ACC112 (cell line): ENCODE measurements around the gene ALOX15B.

Source experiments
- H2AFZ ChIP-seq: fragments of 200-600 bp; sonication (generic); one replicate; pipeline ENCODE4 v1.6.0; 2017; ENCODE audit warnings: antibody characterized with exemption, low read length; ENCODE audit not compliant: unreplicated experiment
- H3K27ac ChIP-seq: fragments of 200-600 bp; sonication (generic); 2 replicates; pipeline ENCODE4 v1.5.1; 2014; ENCODE audit warnings: low read depth, mild to moderate bottlenecking, antibody characterized with exemption, low read length, moderate library complexity
- H3K27me3 ChIP-seq: fragments of 200-600 bp; sonication (generic); 2 replicates; pipeline ENCODE4 v1.6.1; 2014; ENCODE audit warnings: mild to moderate bottlenecking, antibody characterized with exemption, low read length, moderate library complexity, mixed read lengths; ENCODE audit not compliant: insufficient read depth
- H3K36me3 ChIP-seq: fragments of 200-600 bp; sonication (generic); 2 replicates; pipeline ENCODE4 v1.6.1; 2016; ENCODE audit warnings: mild to moderate bottlenecking, antibody characterized with exemption, low read length, moderate library complexity, mixed read lengths; ENCODE audit not compliant: insufficient read depth
- H3K4me1 ChIP-seq: fragments of 200-600 bp; sonication (generic); one replicate; pipeline ENCODE4 v1.6.1; 2016; ENCODE audit warnings: low read length, mixed read lengths; ENCODE audit not compliant: insufficient read depth, unreplicated experiment, control insufficient read depth
- H3K4me3 ChIP-seq: fragments of 200-600 bp; sonication (generic); 2 replicates; pipeline ENCODE4 v1.5.1; 2014; ENCODE audit warnings: mild to moderate bottlenecking, low read depth, low read length
- H3K79me2 ChIP-seq: fragments of 200-600 bp; sonication (generic); one replicate; pipeline ENCODE4 v1.6.0; 2016; ENCODE audit warnings: low read length; ENCODE audit not compliant: control insufficient read depth, unreplicated experiment, insufficient read depth

Gene ALOX15B

DNA sequence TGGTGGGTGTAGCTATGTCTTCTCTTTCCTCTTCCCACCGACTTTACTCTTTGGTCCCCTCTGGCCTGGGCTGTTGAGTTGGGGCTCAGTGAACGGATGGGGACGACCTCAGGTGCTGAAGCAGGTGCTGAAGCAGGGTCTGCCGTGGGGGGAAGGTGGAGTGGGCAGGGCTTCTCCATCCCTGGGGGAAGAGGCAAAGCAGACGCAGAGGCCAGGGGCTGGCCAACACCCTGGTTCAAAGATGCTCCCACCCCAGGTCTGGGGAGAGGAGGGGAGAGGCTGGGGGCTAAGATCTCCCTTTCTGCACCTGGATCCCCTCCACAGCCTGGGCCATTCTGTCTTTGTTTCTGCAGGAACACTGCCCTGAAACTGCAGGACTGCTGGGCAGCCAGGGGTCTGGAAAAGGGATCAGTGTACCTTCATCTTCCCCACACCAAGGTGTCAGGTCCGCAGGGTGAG lies 25.7 kb downstream of the ALOX15B start:
- Histone ChIP-seq H3K27ac (no peak overlapping the region), H2AFZ (no peak overlapping the region), H3K4me3 (no peak overlapping the region), H3K79me2 (no peaks in the 10 kb centered on the region), H3K36me3 (no peaks in the 10 kb centered on the region), H3K4me1 (peaks cover 18% of the 10 kb centered on the region), H3K27me3 (peaks cover 65% of the 10 kb centered on the region)

DNA sequence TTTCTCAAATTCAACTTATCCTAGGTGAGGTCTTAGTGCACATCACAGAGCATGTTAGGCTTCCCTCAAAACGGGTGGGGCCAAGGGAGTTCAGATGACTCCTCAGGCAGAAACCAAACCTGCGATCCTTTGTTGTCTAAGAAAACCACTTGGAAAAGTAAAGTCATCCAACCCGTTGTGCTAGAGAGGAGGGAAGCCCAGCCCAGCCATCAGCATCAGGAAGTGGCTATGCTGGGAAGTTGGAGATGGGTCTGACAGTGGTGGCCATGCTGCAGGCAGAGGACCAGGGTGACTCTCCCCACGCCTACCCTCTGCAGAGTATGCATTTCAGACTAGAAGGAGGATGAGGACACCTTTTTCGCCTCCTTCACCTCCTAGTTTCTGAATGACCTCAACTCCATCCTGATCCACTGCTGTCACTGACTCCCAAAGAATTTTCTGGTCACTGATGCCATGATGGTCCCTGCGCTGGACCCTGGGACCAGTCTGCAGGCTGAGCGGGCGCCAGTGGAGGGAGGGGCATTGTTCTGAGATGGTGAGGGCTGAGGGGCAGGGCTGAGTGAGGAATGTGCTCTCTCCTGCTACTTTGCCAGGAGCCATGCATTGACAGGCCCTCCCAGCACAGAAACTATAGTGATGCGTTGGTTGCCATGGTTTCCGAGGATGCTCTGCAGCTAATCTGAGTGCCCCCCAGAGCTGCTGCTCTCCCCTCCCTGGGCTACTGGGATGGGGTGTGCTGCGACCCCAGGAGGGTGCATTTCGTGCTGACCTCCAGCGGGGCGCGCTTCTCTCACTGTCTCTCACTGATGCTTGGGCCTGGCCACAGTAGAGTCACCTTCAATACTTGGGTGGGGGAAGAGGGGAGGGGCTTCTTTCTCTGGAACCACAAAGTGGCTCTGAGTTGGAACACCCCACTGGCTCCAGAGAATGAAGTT lies 28.2 kb downstream of the ALOX15B start:
- no peak overlapping the region for H3K4me3 ChIP-seq
- no peak overlapping the region for H3K27ac ChIP-seq
- no peak overlapping the region for H2AFZ ChIP-seq
- H3K27me3 ChIP-seq, result peaks cover 57% of the 10 kb centered on the region
- no peaks in the 10 kb centered on the region for H3K36me3 ChIP-seq
- H3K4me1 ChIP-seq, result peaks cover 12% of the 10 kb centered on the region
- H3K79me2 ChIP-seq, result no peaks in the 10 kb centered on the region

DNA sequence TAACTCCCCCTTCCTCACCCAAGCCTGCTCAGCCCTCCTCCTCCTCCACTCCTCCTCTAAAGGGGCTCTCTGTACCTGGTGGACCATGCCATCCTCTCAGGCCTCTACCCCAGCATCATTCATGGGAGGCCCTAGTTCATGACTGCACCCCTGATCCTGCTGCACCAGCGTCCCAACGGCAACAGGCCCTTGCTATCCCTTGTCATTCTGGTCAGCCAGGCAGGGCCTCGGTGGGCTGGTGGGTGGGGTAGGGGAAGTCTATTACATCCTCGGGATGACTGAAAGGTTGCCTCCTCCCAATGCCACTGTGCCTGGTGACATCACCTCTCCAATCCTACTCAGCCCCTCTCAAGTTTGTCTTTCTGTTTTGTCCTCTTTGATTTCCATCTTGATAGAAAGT lies 28.9 kb downstream of the ALOX15B start:
- no peak overlapping the region for H2AFZ ChIP-seq
- no peak overlapping the region for H3K27ac ChIP-seq
- peaks cover 5% of the 10 kb centered on the region for H3K4me1 ChIP-seq
- H3K27me3 ChIP-seq, result peaks cover 57% of the 10 kb centered on the region
- H3K36me3 ChIP-seq, result no peaks in the 10 kb centered on the region
- no peaks in the 10 kb centered on the region for H3K79me2 ChIP-seq
- H3K4me3 ChIP-seq, result no peak overlapping the region

DNA sequence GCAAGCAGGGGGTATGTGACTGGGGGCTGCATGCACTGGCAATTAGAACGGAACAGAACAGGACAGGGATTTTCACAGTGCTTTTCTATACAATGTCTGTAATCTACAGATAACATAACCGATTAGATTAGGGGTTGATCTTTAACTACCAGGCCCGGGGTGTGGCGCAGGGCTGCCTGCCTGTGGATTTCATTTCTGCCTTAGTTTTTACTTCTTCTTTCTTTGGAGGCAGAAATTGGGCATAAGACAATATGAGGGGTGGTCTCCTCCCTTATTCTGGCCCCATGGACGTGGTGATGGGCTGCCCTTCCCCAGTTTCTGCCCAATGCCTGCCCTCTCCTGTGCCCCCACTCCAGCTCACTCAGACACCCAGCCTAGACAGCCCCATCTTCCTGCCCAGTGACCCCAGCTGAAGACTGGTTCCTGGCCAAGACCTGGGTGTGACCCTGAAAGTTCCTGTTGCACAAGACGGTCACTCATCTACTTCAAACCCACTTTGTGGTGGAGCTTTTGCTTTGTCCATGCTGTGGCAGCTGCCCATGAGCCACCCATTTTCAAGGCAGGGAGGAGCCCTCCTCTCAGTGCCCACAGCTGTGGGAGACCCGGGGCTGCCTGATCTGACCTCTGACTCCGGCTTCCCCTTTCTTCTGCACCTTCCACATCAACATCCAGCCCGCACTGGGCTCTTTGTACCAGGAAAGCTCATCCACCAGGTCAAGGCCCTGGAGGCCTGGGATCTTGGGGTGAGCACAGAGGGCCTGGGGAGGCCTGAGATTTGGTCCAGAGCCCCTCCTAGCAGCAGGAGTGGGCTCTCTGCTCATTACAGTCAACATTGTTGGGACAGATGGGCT lies 30.1 kb downstream of the ALOX15B start:
- Histone ChIP-seq H3K27me3 (peaks cover 58% of the 10 kb centered on the region), H3K4me1 (peaks cover 3% of the 10 kb centered on the region), H3K4me3 (no peak overlapping the region), H3K36me3 (no peaks in the 10 kb centered on the region), H3K27ac (no peak overlapping the region), H3K79me2 (no peaks in the 10 kb centered on the region), H2AFZ (no peak overlapping the region)

DNA sequence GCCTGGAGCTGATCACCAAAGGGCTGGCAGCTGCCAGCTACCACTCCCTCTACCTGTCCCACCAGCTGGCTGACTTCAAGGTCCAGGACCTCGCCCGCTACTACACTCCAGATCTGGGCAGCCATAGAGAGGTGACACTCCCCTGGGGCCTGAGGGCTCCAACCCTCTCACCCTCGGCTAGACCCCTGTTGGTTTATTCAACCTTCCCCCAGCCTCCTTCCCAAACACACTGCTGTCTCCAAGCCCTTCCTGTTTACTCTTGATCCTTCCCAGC lies 30.7 kb downstream of the ALOX15B start:
- H2AFZ ChIP-seq, result no peak overlapping the region
- no peak overlapping the region for H3K27ac ChIP-seq
- H3K79me2 ChIP-seq, result no peaks in the 10 kb centered on the region
- no peaks in the 10 kb centered on the region for H3K36me3 ChIP-seq
- peaks cover 3% of the 10 kb centered on the region for H3K4me1 ChIP-seq
- H3K4me3 ChIP-seq, result no peak overlapping the region
- H3K27me3 ChIP-seq, result peaks cover 58% of the 10 kb centered on the region

DNA sequence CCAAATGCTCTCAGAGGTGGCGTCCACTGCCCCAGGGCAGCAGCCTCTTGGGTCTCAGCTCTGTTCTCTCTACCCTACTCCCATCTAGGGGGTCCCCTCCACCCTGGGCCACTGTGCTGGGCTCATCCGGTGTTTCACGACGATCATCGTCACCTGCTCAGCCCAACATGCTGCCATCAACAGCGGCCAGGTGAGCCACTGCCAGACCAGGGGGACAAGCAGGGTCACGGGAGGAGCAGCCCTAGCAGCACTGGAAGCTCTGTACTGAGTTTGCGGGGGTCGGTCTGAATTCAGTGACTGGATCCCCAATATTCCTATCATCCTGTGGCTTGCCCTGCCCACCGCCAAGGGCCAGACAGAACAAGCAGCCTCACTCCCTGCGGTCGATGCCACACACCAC lies 32.6 kb downstream of the ALOX15B start:
- Histone ChIP-seq H2AFZ (no peak overlapping the region), H3K4me3 (no peak overlapping the region), H3K27ac (no peak overlapping the region), H3K79me2 (no peaks in the 10 kb centered on the region), H3K36me3 (no peaks in the 10 kb centered on the region), H3K27me3 (peaks cover 65% of the 10 kb centered on the region), H3K4me1 (peaks cover 3% of the 10 kb centered on the region)

DNA sequence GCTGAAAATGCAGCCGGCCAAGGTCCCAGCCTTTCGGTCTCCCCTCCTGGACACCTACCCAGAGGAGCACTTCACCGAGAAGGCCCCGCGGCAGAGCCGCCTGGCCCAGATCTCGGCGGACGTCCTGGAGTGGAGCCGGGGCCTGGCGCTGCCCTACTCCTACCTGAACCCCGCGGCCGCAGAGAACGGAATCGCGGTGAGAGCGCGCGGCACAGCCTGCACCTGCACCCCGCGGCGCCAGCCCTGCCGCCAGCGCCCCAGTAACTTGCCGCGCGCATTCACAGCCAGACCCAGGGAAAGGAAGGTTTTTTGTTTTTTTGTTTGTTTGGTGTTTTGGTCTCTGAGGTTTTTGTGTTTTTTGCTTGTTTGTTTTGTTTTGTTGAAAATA lies 33.5 kb downstream of the ALOX15B start:
- Histone ChIP-seq H3K4me3 (peak overlapping the region; percentile 51; the same call in 1 of the 2 replicates), H3K79me2 (no peaks in the 10 kb centered on the region), H3K4me1 (peaks cover 3% of the 10 kb centered on the region), H3K36me3 (no peaks in the 10 kb centered on the region), H3K27me3 (peaks cover 66% of the 10 kb centered on the region), H3K27ac (no peak overlapping the region), H2AFZ (no peak overlapping the region)

DNA sequence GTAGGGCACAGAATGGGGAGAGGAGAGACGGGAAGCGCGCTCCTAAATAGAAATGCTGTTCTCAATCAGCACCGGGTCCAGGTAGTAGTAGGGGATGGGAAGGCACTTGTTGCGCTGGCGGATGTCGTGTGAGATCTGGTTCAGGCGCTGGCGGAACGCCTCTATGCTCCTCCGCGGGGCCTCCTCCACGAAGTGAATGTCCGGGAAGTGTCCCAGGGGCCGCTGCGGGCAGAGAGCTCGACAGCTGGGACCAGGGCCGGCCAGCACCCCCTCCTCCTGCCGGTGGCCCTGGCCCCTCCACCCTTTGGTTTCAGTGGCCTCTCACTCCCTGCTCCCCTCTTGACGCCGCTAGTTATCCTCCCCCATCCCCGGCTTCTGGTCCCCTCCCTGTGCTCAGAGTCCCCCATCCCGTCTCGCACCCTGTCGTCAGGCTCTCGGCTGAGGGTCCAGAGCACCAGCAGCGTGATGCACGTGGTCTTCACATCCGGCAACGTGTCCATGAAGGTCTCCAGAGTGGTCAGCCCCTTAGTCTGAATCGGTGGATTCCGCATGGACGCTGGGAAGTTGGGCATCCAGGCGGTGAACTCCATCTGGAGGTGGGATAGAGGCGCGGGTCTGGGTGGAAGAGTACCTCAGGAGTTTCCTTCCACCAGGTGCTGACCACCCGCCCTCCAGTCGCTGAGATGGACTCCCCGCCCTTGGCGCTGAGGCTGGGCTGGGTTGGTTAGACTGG lies 34.0 kb downstream of the ALOX15B start:
- Histone ChIP-seq H3K27me3 (peaks cover 68% of the 10 kb centered on the region), H3K79me2 (no peaks in the 10 kb centered on the region), H3K4me1 (peaks cover 3% of the 10 kb centered on the region), H3K4me3 (peak overlapping the region; percentile 51), H3K27ac (no peak overlapping the region), H2AFZ (no peak overlapping the region), H3K36me3 (no peaks in the 10 kb centered on the region)

DNA sequence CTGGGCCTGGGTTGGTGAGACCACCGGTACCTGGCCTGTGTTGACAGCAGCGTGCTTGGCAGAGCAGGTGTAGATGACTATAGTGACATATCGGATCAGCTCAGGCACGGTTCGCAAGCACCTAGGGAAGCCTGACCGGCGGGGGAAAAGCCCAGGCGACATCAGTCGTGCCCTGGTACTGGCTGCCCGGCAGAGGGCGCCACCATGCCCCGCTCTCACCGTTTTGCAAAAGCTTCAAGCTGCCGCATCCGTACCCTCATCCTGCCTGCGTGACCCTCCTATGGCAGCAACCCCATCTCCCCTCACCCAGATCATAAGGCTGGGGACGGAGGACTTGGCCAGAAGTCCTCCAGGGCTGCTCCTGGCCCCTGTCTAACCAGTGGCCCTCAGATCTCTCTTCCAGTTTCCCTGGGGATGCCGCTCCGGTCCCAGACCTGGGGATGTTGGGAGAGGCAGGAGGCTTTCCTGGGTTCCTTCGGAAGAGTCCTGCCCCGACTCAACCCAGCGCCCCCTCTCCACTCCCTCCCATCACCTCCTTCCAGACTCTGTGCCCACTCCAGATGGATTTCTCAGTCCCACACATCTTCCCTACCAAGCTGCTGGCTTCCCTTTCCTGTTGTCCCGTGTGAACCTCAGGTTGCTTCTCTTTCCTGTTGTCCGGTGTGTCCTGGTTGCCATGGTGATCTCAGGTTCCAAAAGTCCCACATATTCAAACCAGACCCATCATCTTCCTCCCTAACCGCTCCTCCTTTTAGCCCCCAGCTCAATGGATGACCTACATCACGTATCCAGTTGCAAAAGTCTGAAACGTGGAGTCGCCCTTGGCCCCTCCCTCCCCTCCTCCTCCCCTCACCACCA lies 35.0 kb downstream of the ALOX15B start:
- peaks cover 3% of the 10 kb centered on the region for H3K4me1 ChIP-seq
- H3K27me3 ChIP-seq, result peaks cover 68% of the 10 kb centered on the region
- H3K4me3 ChIP-seq, result peak overlapping the region; percentile 60
- H2AFZ ChIP-seq, result no peak overlapping the region
- H3K36me3 ChIP-seq, result no peaks in the 10 kb centered on the region
- no peaks in the 10 kb centered on the region for H3K79me2 ChIP-seq
- no peak overlapping the region for H3K27ac ChIP-seq

DNA sequence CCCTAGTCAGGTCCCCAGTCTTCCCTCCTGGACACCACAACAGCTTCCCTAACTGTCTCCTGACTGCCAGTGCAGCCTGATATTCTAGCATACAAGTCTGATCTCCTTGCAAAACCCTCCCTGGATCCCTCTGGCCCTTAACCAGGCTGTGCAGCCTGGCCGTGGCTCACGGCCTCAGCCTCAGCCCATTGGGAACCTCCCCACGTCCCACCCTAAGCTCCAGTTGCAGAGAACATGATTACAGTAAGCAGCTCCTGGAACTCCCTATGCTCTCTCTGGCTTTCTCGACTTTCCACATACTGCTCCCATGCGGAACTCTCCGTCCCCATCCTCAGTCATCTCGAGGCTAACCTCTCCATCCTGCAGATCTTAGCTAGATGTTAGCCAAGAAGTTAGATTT lies 35.7 kb downstream of the ALOX15B start:
- no peak overlapping the region for H2AFZ ChIP-seq
- peaks cover 68% of the 10 kb centered on the region for H3K27me3 ChIP-seq
- peaks cover 3% of the 10 kb centered on the region for H3K4me1 ChIP-seq
- H3K36me3 ChIP-seq, result no peaks in the 10 kb centered on the region
- no peaks in the 10 kb centered on the region for H3K79me2 ChIP-seq
- H3K27ac ChIP-seq, result no peak overlapping the region
- no peak overlapping the region for H3K4me3 ChIP-seq
